HepG2 (cell line): ENCODE results near the gene RIPOR1. TPM values are rescaled to one million over a fixed set of nuclear protein-coding genes. Genes with fewer than 3 reads are reported as not detected.

Experiments used
- CBX5 ChIP-seq: sonication (generic); formaldehyde crosslinking; IDR thresholded peaks from 2 replicates; pipeline ENCODE4 v1.4.0; 2020; ENCODE audit warnings: missing genetic modification reagents, borderline replicate concordance
- E2F2 ChIP-seq: sonication (generic); formaldehyde crosslinking; IDR thresholded peaks from 2 replicates; pipeline ENCODE4 v1.4.0; 2020; ENCODE audit warnings: missing genetic modification reagents, borderline replicate concordance
- ETV5 ChIP-seq: IDR thresholded peaks from 2 replicates; pipeline ENCODE4 v1.6.1; 2018; ENCODE audit warnings: missing biosample characterization, missing genetic modification reagents, inconsistent platforms, borderline replicate concordance
- KMT2B ChIP-seq: IDR thresholded peaks from 2 replicates; pipeline ENCODE4 v1.6.1; 2016; ENCODE audit warnings: missing genetic modification reagents, missing compliant biosample characterization
- LBX2 ChIP-seq: sonication (generic); formaldehyde crosslinking; IDR thresholded peaks from 2 replicates; pipeline ENCODE4 v1.5.0; 2020; ENCODE audit warnings: missing genetic modification reagents, mild to moderate bottlenecking, borderline replicate concordance
- MAFK ChIP-seq, 2 experiments: IDR thresholded peaks in 1 of 2; conservative IDR thresholded peaks in 1 of 2; 2 replicates each; pipeline ENCODE4 v1.6.1; 2011; ENCODE audit warnings: improper control_type of control experiment in 2 of 2, low read length in 2 of 2
- MAZ ChIP-seq, 2 experiments: sonication (generic) in 1 of 2; formaldehyde crosslinking in 1 of 2; IDR thresholded peaks; 2 replicates each; pipeline versions ENCODE4 v1.5.0 to v1.6.1; 2012 to 2020; ENCODE audit warnings: low read depth in 2 of 2, mild to moderate bottlenecking in 2 of 2, borderline replicate concordance in 1 of 2, improper control_type of control experiment in 1 of 2, low read length in 1 of 2, missing genetic modification reagents in 1 of 2, moderate library complexity in 1 of 2
- MTF2 ChIP-seq: sonication (generic); formaldehyde crosslinking; IDR thresholded peaks from 2 replicates; pipeline ENCODE4 v1.5.0; 2020; ENCODE audit warnings: missing genetic modification reagents, borderline replicate concordance
- MXD4 ChIP-seq: IDR thresholded peaks from 2 replicates; pipeline ENCODE4 v1.6.1; 2016; ENCODE audit warnings: mild to moderate bottlenecking, missing biosample characterization, missing genetic modification reagents
- NBN ChIP-seq: fragments of 450-650 bp; conservative IDR thresholded peaks from 2 replicates; pipeline ENCODE4 v1.6.1; 2017
- RFXAP ChIP-seq: sonication (generic); formaldehyde crosslinking; IDR thresholded peaks from 2 replicates; pipeline ENCODE4 v1.4.0; 2020; ENCODE audit warnings: missing genetic modification reagents, borderline replicate concordance
- RXRA ChIP-seq: sonication (generic); formaldehyde crosslinking; IDR thresholded peaks from 2 replicates; pipeline ENCODE4 v1.5.1; 2020; ENCODE audit warnings: missing genetic modification reagents
- TARDBP ChIP-seq: sonication (generic); formaldehyde crosslinking; IDR thresholded peaks from 2 replicates; pipeline ENCODE4 v1.8.0; 2022; ENCODE audit warnings: mild to moderate bottlenecking, missing genetic modification reagents
- TRIM22 ChIP-seq: fragments of 450-650 bp; IDR thresholded peaks from 2 replicates; pipeline ENCODE4 v1.6.1; 2017
- WIZ ChIP-seq: sonication (generic); formaldehyde crosslinking; IDR thresholded peaks from 2 replicates; pipeline ENCODE4 v1.5.1; 2020; ENCODE audit warnings: mild to moderate bottlenecking, missing genetic modification reagents
- ZBTB38 ChIP-seq: sonication (generic); formaldehyde crosslinking; IDR thresholded peaks from 2 replicates; pipeline ENCODE4 v1.5.1; 2020; ENCODE audit warnings: mild to moderate bottlenecking, missing genetic modification reagents
- ZBTB7A ChIP-seq: sonication (generic); formaldehyde crosslinking; IDR thresholded peaks from 2 replicates; pipeline ENCODE4 v1.8.0; 2022; ENCODE audit warnings: mild to moderate bottlenecking, missing genetic modification reagents
- ZFP36L2 ChIP-seq: sonication (generic); formaldehyde crosslinking; IDR thresholded peaks from 2 replicates; pipeline ENCODE4 v1.4.0; 2020; ENCODE audit warnings: missing genetic modification reagents
- ZFP82 ChIP-seq: sonication (generic); formaldehyde crosslinking; IDR thresholded peaks from 2 replicates; pipeline ENCODE4 v1.5.1; 2020; ENCODE audit warnings: mild to moderate bottlenecking, missing genetic modification reagents, borderline replicate concordance
- ZFP90 ChIP-seq: sonication (generic); formaldehyde crosslinking; IDR thresholded peaks from 2 replicates; pipeline ENCODE4 v1.8.0; 2022; ENCODE audit warnings: missing genetic modification reagents, mild to moderate bottlenecking, inconsistent platforms, borderline replicate concordance
- ZMAT3 ChIP-seq: sonication (generic); formaldehyde crosslinking; conservative IDR thresholded peaks from 2 replicates; pipeline ENCODE4 v1.7.0; 2021; ENCODE audit warnings: missing genetic modification reagents
- ZNF232 ChIP-seq: sonication (generic); formaldehyde crosslinking; IDR thresholded peaks from 2 replicates; pipeline ENCODE4 v1.4.0; 2020; ENCODE audit warnings: missing genetic modification reagents, borderline replicate concordance
- ZNF335 ChIP-seq: sonication (generic); formaldehyde crosslinking; IDR thresholded peaks from 2 replicates; pipeline ENCODE4 v1.4.0; 2020; ENCODE audit warnings: missing genetic modification reagents
- ZNF556 ChIP-seq: sonication (generic); formaldehyde crosslinking; IDR thresholded peaks from 2 replicates; pipeline ENCODE4 v1.4.0; 2020; ENCODE audit warnings: mild to moderate bottlenecking, missing genetic modification reagents, borderline replicate concordance
- ZNF746 ChIP-seq: sonication (generic); formaldehyde crosslinking; IDR thresholded peaks from 2 replicates; pipeline ENCODE4 v1.8.0; 2022; ENCODE audit warnings: mild to moderate bottlenecking, missing genetic modification reagents
- ZNF772 ChIP-seq: sonication (generic); formaldehyde crosslinking; IDR thresholded peaks from 2 replicates; pipeline ENCODE4 v1.5.0; 2020; ENCODE audit warnings: mild to moderate bottlenecking, missing genetic modification reagents
- ZNF850 ChIP-seq: sonication (generic); formaldehyde crosslinking; conservative IDR thresholded peaks from 2 replicates; pipeline ENCODE4 v1.9.0; 2021; ENCODE audit warnings: mild to moderate bottlenecking, missing genetic modification reagents
- polyA plus RNA-seq, 8 experiments: library from polyadenylated mRNA; depleted of rRNA in 3 of 8; stranded (reverse) in 7 of 8; unstranded in 1 of 8; fragments of >200 nt; fragmentation: Illumina TruSeq in 4 of 8; extraction: Trizol in 4 of 8; gene quantifications; 2 replicates each; pipeline versions ENCODE4 v1.2.1 to v1.2.3, GENCODE V29; 2011 to 2016; ENCODE audit warnings: low read depth in 4 of 8, missing spikeins in 1 of 8, mixed read lengths in 1 of 8; ENCODE audit not compliant: insufficient read depth in 1 of 8
- total RNA-seq, 5 experiments: library from RNA; depleted of rRNA; stranded (reverse); fragments of >200 nt; fragmentation: Illumina TruSeq; extraction: Trizol; gene quantifications; 2 replicates each; pipeline ENCODE4 v1.2.3, GENCODE V29; 2016; ENCODE audit warnings: low read depth in 1 of 5

The RIPOR1 gene
- total and polyA plus RNA-seq, 2 of the 13 experiments (the other 11 are each of a cell fraction or from before 2014, with no cell fraction given) = 4.6 to 8.1 TPM

DNA sequence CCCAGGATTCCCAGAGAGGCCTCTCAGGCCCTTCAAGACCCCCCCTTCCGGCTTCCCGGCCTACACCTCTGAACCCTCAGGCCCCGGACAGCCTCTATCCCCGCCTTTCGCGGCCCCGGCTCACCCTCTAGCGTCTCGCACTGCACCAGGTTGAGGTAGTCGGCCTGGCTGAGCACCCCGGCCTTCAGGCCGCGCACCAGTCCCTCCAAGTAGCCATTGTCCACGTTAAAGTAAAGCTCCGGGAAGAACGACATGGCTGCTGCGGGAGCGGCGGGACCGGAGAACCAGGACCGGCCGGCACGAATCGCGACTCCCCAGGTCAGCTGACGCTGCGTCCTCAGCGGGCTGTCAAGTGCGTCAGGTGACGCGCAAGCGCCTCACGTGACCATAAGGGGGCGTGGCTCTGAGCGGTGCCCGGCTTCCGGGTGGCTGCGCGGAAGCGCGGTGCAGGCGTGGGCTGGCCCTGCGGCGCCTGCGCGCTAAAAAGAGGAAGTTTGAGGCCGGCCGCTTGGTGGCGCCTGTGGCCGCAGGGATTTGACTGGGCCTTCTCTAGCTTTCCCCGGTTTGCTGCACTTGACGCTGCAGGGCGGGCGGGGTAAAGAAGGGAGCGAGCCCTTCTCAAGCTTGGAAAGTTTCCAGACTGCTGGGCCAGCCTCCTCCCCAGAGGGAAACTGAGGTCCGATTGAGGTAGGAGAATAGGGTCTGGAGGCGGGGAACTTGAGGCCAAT is 47.6 kb upstream of the RIPOR1 start, which contains the start of gene ATP6V0D1 (continued):
- TF ChIP-seq ZFP90 (peak; percentile 48; the same call in 1 of the 2 replicates), CBX5 (peak; percentile 54; the same call in 1 of the 2 replicates), ZBTB38 (CRISPR knock-in tag) (peak; percentile 54; the same call in 1 of the 2 replicates), TRIM22 (no peak), ZBTB7A (peak; percentile 90), ZNF772 (CRISPR knock-in tag) (peak; percentile 94), ZNF850 (CRISPR knock-in tag) (0 out of 2 replicates have a peak, but pooled peaks have one; percentile 84), ZNF556 (CRISPR knock-in tag) (peak; percentile 86), ZFP36L2 (CRISPR knock-in tag) (no peak), MTF2 (CRISPR knock-in tag) (peak; percentile 92), LBX2 (CRISPR knock-in tag) (no peak), NBN (no peak), RXRA (CRISPR knock-in tag) (peak; percentile 80), ETV5 (peak; percentile 81), ZMAT3 (CRISPR knock-in tag) (0 out of 2 replicates have a peak, but pooled peaks have one; percentile 81), TARDBP (CRISPR knock-in tag) (peak; percentile 94), WIZ (CRISPR knock-in tag) (peak; percentile 34; the same call in 1 of the 2 replicates), E2F2 (CRISPR knock-in tag) (peak; percentile 86; the same call in 1 of the 2 replicates), ZNF232 (CRISPR knock-in tag) (peak; percentile 65; the same call in 1 of the 2 replicates), MXD4 (CRISPR knock-in tag) (peak; percentile 96), RFXAP (CRISPR knock-in tag) (peak; percentile 86), ZNF746 (peak; percentile 49; the same call in 1 of the 2 replicates), MAZ (IDR thresholded peaks at IDR 0.05; ENCODE audit: borderline replicate concordance, low read depth, low read length) (peak; percentile 86), MAZ (CRISPR knock-in tag; IDR thresholded peaks at IDR 0.05; ENCODE audit: low read depth) (peak; percentile 98), ZFP82 (CRISPR knock-in tag) (peak; percentile 95), ZNF335 (CRISPR knock-in tag) (peak; percentile 96), KMT2B (CRISPR knock-in tag) (peak; percentile 92), MAFK (conservative IDR thresholded peaks at IDR 0.05 in 1 of 2, IDR thresholded peaks at IDR 0.05 in 1 of 2; ENCODE audit: low read length in 2 of 2) (no peak)
